Stimulated activated naive CD4-positive, alpha-beta T cell (primary cell): ENCODE results near the gene FOXP1.

ENCODE experiments used
- DNase-seq, 6 experiments: peaks; one replicate each; lab custom pipeline; 2025; lab: John Stamatoyannopoulos, UW

FOXP1 gene

DNA sequence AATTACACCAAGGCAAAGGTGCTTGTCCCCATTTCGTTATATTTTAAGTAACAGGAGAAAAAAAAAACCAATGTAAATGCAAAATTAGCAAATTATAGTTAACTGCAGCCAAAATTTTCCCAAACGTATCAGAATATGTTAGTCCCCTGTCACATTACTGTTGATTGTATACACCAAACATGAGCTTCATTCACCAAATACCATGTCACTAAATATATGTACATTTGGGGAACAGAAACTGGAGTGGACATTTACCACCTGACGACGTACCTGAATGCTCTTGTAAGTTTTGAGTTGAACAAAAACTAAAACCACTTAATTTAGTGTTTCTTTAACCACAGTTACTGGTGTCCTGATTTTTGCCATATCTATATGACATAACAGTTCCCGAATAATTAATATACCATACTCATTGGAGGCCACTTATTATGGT lies 3.3 kb upstream of the FOXP1 start:
- no peak for DNase-seq

DNA sequence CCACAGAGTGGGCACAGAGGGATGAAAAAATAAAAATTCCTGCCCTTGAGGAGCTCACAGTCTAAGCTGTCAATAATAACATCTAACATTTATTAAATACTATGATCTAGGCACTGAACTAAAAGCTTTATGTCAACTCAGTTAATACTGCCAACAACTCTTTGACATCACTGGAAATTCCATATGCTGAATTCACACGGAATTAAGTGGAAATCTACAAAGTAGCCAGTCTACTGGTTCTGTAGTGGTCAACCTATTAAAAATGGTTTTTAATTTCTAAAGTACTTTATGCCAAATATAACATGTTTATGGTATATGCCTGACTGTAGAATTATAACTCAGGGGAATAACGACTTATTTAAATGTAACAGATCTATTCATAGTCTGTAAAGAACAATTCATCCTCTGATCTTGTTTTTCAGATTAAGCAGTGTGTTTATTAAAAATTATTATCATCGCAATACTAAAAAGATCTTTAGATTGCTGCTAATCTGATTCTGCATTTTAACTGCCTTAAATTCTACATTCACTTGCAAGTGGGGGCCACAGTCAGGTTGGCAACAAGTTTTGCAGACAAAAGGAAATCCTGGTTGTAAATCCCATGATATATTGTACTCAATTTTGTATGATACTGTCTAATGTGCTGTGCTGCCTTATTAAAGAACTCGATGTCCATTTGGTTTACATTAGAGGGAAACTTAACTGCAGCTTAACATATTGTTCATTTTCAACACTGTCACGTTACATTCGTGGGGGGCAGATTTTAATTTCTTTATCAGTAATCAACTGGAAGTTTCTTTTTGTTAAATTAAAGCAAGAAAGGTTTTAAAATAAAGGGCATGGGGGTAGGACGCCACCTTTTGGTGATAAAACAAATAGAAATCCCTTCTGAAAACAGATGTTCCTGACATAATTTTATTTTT lies 2.6 kb upstream of the FOXP1 start:
- peak in 5 of 6 experiments; percentile 1 to 68 (median 39) for DNase-seq

GRCh38 chr3:71585131-71585530 lies 1.6 kb upstream of the FOXP1 start:
- peak in 5 of 6 experiments; percentile 4 to 47 (median 27) for DNase-seq

GRCh38 chr3:71584394-71585011 lies 975 bp upstream of the FOXP1 start:
- DNase-seq, result peak; percentile 19 to 52 (median 36)

- DNase-seq, result peak; percentile 46 to 72 (median 63)
Measured at GRCh38 chr3:71582612-71583565, 639 bp downstream of the FOXP1 start.

DNA sequence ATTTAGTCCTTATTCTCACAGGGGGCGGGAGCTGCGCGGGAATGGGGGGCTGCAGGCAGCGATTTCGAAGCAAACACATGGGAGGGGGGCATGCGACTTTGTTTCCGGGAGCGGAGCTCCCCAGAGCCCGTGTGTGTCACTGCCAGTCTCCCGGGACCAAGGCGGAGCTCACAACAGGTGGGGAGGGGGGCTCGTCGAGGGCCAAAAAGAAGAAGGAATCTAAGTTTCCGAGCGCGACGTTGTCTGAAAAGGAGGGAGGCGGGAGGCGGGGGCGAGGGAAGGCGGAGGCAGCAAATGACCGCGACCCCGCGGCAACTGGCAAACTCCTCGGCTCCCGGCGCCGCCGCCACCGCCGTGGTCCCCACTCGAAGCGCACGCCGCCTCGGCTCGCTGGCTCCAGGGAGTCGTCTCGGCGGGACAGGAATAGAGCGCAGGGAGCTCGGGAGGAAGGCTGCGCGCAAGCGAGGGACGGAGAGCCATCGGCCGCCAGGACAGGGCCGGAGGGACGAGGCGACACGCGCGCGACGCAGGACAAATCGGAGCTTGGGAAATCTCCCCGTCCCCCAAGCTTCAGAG lies 1.4 kb downstream of the FOXP1 start:
- DNase-seq, result peak in 5 of 6 experiments; percentile 18 to 50 (median 36)

DNA sequence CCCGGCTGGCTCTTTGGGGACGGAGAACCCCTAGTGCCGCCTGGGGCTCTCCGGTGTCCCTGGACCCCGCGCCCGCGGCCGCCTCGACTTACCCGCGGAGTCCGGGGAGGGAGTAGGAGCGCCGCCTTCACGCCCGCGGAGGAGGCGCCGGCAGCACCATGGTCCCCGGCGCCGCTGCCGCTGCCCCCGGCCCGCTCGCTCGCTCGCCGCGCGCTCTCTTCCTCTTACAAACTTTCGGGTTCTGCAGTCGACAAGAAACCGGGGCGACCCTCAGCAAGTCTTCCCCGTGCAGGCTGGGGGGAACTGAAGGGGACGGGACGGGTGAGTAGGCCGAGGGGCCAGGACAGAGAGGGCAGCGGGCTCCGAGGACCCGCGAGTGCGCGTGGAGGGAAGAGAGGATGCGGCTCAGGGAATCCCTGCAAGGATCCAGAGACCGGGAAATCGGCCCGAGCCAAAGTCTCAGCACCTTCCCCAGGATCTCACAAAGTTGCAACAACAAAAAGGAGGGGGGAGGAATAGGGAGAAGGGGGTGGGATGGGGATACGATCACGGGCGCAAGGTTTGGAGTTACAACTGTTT lies 2.0 kb downstream of the FOXP1 start:
- DNase-seq, result peak in 4 of 6 experiments; percentile 22 to 40 (median 30)

- DNase-seq, result no peak
Measured at GRCh38 chr3:71580636-71581456, 2.7 kb downstream of the FOXP1 start.

DNA sequence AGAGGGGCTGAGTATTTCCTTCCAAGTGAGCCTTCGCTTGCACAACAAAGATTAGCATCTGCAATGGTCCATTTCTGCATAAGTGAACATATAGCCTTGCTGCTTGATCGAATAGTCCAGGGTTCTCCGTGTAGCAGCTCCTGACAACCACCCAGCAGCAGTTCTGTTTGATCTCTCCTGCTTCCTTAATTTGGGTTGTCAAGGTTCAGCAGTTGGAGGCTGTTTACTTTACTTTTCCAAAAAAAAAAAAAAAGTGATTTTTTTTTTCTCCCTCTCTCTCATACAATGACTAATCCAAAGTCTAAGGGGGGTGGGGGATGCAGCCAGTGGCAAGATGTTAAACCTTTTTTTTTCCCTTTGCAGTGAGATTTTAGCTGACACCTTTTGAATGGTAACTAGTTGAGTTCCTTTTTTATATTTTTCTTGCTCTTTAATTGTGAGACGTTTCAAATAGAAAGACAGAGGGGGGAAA lies 3.6 kb downstream of the FOXP1 start:
- peak in 1 of 6 experiments; percentile 1 for DNase-seq

DNA sequence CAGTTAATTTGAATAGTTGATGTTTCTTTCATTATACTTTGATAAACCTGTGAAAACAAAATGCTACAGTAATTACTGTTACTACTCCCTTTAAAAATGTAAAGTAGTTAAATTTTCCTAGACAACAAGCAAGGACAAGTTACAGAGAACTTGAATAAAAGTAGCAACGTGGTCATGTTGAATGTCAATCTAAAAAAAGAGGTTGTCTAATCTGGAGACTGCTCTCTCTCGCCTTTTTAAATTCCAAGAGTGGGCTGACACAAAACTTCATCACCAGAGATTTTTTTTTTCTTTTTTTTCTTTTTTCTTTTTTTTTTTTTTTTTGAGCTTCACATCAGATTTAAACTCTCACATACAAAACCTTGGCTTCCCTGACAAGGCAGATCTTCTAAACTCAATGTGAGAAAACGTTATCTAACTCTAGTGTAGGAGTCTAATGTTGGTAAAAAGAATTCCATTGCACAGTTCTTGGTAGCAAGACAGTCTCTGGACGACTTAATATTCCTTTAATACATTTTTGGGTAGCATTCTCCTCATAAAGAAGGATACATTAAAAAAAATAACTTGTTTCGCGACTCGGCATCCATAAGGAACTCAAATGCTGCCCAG lies 4.1 kb downstream of the FOXP1 start:
- DNase-seq, result no peak

- no peak for DNase-seq
Measured at GRCh38 chr3:71578054-71578751, 5.3 kb downstream of the FOXP1 start.

DNA sequence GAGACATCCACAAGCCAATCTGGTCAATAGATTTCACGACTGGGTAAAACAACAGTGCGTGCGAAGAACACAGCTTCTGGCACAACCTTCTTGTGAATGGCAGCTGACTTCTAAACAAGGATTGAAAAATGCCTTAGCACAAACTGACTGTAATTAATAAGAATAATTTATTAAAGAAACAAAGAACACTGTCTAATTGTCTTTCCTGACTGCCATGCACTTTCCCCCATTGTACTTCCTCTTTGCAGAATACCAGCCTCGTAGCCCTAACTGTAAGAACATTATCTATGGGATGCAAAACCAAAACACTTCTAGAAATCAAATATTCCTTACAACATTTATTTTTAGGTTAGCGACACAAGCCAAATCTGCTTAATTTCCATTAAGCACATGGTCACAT lies 6.5 kb downstream of the FOXP1 start:
- DNase-seq, result no peak

GRCh38 chr3:71575433-71575832 lies 8.1 kb downstream of the FOXP1 start:
- DNase-seq, result no peak

- DNase-seq, result no peak
Measured at GRCh38 chr3:71573181-71573580, 10.3 kb downstream of the FOXP1 start.

- no peak for DNase-seq
Measured at GRCh38 chr3:71570546-71570945, 13.0 kb downstream of the FOXP1 start.

DNA sequence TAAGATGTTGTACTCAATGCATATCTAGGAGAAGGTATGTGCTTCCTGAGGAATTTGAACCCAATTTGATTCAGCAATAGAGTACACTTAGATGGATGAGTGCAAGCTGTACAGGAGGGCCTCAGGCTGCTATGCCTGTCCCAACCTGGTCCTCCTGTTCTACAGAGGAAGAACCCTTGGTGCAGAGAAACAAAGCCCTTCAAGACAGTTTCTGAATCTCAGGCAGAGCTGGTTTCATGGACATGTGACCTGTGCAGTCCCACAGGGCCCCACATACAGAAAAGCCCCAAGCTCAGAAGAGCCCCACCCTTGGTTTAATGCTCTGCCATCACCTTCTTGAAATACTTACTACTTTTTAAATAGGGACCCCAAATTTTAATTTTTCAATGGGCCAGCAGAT lies 15.3 kb downstream of the FOXP1 start:
- no peak for DNase-seq

GRCh38 chr3:71566776-71567175 lies 16.8 kb downstream of the FOXP1 start:
- no peak for DNase-seq

GRCh38 chr3:71565976-71566375 lies 17.6 kb downstream of the FOXP1 start:
- no peak for DNase-seq

DNA sequence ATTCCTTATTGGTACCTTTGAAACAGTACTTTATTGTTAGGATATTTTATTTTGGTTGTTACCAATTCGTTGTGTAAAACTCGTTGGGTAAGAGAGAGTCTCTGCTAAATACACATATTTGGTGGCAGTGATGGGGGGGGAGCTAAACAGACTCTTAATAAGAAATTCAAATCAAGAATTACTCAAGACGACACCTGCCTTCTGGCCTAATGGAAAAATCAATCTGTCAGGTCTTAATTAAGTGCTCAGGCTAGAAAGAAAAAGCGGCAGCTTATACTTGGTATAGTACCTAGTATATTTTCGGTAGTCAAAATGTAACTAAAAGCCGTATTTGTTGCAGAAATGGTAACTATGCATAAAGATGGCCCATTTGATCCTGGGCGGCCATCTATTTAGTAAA lies 18.2 kb downstream of the FOXP1 start:
- DNase-seq, result no peak
